A549 (cell line): ENCODE measurements around the gene CLEC4C.

Experiments
- BHLHE40 ChIP-seq: IDR thresholded peaks from 2 replicates; pipeline ENCODE4 v1.6.1; 2012; ENCODE audit warnings: low read depth, low read length, inconsistent platforms
- CBX2 ChIP-seq: fragments of 200-600 bp; sonication (generic); IDR thresholded peaks from 2 replicates; pipeline ENCODE4 v1.6.1; 2016; ENCODE audit warnings: low read depth, mild to moderate bottlenecking, borderline replicate concordance
- CHD4 ChIP-seq: fragments of 200-600 bp; sonication (generic); IDR thresholded peaks from 2 replicates; pipeline ENCODE4 v1.6.1; 2016; ENCODE audit warnings: antibody characterized with exemption, mild to moderate bottlenecking, borderline replicate concordance
- MAFK ChIP-seq: fragments of 450-650 bp; IDR thresholded peaks from 2 replicates; pipeline ENCODE4 v1.6.1; 2014; ENCODE audit not compliant: partially characterized antibody
- MAZ ChIP-seq: fragments of 150-350 bp; IDR thresholded peaks from 2 replicates; pipeline ENCODE4 v1.6.1; 2014; ENCODE audit warnings: antibody characterized with exemption, low read depth, low read length, borderline replicate concordance
- NR3C1 ChIP-seq: fragments of >200 bp; sonication (Bioruptor Twin); formaldehyde crosslinking; IDR thresholded peaks from 3 replicates; pipeline ENCODE4 v1.6.1; 2017
- POLR2A ChIP-seq: IDR thresholded peaks from 2 replicates; pipeline ENCODE4 v1.6.1; 2012; ENCODE audit warnings: mild to moderate bottlenecking, low read length
- RCOR1 ChIP-seq: fragments of 150-350 bp; IDR thresholded peaks from 2 replicates; pipeline ENCODE4 v1.6.1; 2014; ENCODE audit warnings: antibody characterized with exemption, low read length, low read depth
- ZFP36 ChIP-seq: fragments of 450-650 bp; IDR thresholded peaks from 2 replicates; pipeline ENCODE4 v1.6.1; 2014; ENCODE audit warnings: borderline replicate concordance; ENCODE audit not compliant: partially characterized antibody
- TF ChIP-seq, protein P1 (sequence below): fragments of >200 bp; sonication (Bioruptor Twin); formaldehyde crosslinking; IDR thresholded peaks from 3 replicates; pipeline ENCODE4 v1.5.1; 2016
- TF ChIP-seq, protein P2 (sequence below): IDR thresholded peaks from 2 replicates; pipeline ENCODE4 v1.6.1; 2012

DNA sequence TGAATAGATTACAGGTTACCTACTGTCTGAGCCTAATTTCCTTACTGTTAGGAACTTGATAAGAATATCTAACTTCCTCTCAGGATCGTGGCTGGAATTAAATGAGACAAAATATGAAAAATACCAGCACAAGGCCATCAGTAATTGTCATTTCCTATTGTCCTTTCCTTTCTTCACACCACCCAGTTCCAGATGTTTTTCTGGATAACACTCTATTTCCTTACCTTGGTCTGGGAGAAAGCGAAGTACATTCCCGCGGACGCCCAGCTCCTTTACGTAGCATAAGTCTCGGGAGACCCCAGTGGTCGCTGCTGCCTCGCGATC, 52.0 kb downstream of the CLEC4C start:
- TF ChIP-seq, protein P1, sequence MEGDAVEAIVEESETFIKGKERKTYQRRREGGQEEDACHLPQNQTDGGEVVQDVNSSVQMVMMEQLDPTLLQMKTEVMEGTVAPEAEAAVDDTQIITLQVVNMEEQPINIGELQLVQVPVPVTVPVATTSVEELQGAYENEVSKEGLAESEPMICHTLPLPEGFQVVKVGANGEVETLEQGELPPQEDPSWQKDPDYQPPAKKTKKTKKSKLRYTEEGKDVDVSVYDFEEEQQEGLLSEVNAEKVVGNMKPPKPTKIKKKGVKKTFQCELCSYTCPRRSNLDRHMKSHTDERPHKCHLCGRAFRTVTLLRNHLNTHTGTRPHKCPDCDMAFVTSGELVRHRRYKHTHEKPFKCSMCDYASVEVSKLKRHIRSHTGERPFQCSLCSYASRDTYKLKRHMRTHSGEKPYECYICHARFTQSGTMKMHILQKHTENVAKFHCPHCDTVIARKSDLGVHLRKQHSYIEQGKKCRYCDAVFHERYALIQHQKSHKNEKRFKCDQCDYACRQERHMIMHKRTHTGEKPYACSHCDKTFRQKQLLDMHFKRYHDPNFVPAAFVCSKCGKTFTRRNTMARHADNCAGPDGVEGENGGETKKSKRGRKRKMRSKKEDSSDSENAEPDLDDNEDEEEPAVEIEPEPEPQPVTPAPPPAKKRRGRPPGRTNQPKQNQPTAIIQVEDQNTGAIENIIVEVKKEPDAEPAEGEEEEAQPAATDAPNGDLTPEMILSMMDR = no peak
- TF ChIP-seq MAZ = no peak
- no peak for TF ChIP-seq POLR2A
- TF ChIP-seq MAFK = no peak
- TF ChIP-seq CBX2 = no peak
- TF ChIP-seq, protein P2, sequence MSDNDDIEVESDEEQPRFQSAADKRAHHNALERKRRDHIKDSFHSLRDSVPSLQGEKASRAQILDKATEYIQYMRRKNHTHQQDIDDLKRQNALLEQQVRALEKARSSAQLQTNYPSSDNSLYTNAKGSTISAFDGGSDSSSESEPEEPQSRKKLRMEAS = no peak
- TF ChIP-seq CHD4 = no peak
- TF ChIP-seq BHLHE40 = no peak
- TF ChIP-seq NR3C1 = no peak
- no peak for TF ChIP-seq ZFP36
- no peak for TF ChIP-seq RCOR1
